GM23338 (cell line): ENCODE data around the gene SPRY4.

Experiments used
- CREB1 ChIP-seq: fragments of 250-450 bp; sonication (Bioruptor Pico); IDR thresholded peaks from 2 replicates; pipeline ENCODE4 v1.5.0; 2020; ENCODE audit warnings: low read depth, mild to moderate bottlenecking, moderate library complexity
- EZH2 ChIP-seq: fragments of 200-600 bp; sonication (generic); IDR thresholded peaks from one replicate; pipeline ENCODE4 v1.8.0; 2017; ENCODE audit warnings: antibody characterized with exemption, mild to moderate bottlenecking, low read depth; ENCODE audit not compliant: unreplicated experiment
- EZH2phosphoT487 ChIP-seq: fragments of 200-600 bp; sonication (generic); IDR thresholded peaks from one replicate; pipeline ENCODE4 v1.8.1; 2018; ENCODE audit warnings: antibody characterized with exemption; ENCODE audit not compliant: unreplicated experiment
- JUNB ChIP-seq: IDR thresholded peaks from one replicate; pipeline ENCODE4 v1.6.1; 2016; ENCODE audit warnings: antibody characterized with exemption; ENCODE audit not compliant: unreplicated experiment
- NANOG ChIP-seq: IDR thresholded peaks from 2 replicates; pipeline ENCODE4 v1.6.1; 2016; ENCODE audit warnings: antibody characterized with exemption, borderline replicate concordance
- POLR2AphosphoS5 ChIP-seq: IDR thresholded peaks from 2 replicates; pipeline ENCODE4 v1.6.1; 2016; ENCODE audit warnings: antibody characterized with exemption, low read depth
- STAT1 ChIP-seq: IDR thresholded peaks from one replicate; pipeline ENCODE4 v1.6.1; 2016; ENCODE audit warnings: antibody characterized with exemption; ENCODE audit not compliant: unreplicated experiment
- ZNF114 ChIP-seq: fragments of 250-450 bp; sonication (Bioruptor Pico); IDR thresholded peaks from 2 replicates; pipeline ENCODE4 v1.5.0; 2020; ENCODE audit warnings: mild to moderate bottlenecking, moderate library complexity
- ZNF331 ChIP-seq: fragments of 250-450 bp; sonication (Bioruptor Pico); IDR thresholded peaks from 2 replicates; pipeline ENCODE4 v1.5.0; 2020; ENCODE audit warnings: low read depth, mild to moderate bottlenecking, moderate library complexity
- TF ChIP-seq, protein P1 (sequence below), 2 experiments: fragments of 200-600 bp in 1 of 2; sonication (generic) in 1 of 2; conservative IDR thresholded peaks; 2 replicates each; pipeline versions ENCODE4 v1.5.1 to v1.6.1; 2016 to 2017; ENCODE audit warnings: antibody characterized with exemption in 2 of 2, low read depth in 2 of 2, mild to moderate bottlenecking in 2 of 2, moderate library complexity in 1 of 2
- TF ChIP-seq, protein P2 (sequence below): IDR thresholded peaks from one replicate; pipeline ENCODE4 v1.6.1; 2018; ENCODE audit warnings: antibody characterized with exemption; ENCODE audit not compliant: unreplicated experiment
- TF ChIP-seq, protein P3 (sequence below): IDR thresholded peaks from 2 replicates; pipeline ENCODE4 v1.6.1; 2016; ENCODE audit warnings: antibody characterized with exemption
- TF ChIP-seq, protein P4 (sequence below): fragments of 250-450 bp; sonication (Bioruptor Pico); IDR thresholded peaks from 2 replicates; pipeline ENCODE4 v1.5.0; 2020; ENCODE audit warnings: mild to moderate bottlenecking, moderate library complexity

DNA sequence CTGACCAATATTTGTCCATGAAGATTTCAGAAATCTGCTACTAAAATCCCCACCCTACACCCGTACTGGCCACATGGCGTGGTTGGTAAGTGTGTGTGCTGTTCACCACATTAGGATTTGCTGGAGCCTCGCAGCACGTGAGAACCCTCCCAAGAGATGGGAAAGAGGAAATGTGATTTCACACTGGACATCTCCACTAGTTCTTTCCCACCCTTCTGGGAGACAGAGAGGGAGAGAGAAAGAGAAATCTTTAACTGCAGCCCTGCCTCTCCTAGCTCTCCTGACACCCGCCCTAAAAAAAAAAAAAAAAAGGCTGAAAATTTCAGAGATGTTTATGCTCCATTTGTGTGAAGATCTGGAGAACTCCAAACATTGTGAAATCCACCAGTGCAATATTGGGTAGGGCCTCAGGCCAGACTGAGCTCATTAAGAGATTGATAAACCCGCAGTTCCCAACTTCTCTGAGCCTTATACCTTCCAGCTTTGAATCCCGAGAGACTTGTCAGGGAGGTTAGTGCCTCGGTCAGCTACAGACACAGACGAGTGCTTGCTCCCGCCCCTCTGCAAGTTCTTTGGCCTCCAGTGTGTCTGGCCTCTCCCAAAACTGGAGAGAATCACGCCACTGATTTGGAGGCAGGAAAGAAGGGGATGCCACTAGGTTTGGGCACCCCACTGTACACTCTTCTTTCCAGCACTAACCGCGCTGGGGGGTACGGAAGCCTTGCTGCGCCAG, 1.9 kb downstream of the SPRY4 start:
- TF ChIP-seq, protein P1, sequence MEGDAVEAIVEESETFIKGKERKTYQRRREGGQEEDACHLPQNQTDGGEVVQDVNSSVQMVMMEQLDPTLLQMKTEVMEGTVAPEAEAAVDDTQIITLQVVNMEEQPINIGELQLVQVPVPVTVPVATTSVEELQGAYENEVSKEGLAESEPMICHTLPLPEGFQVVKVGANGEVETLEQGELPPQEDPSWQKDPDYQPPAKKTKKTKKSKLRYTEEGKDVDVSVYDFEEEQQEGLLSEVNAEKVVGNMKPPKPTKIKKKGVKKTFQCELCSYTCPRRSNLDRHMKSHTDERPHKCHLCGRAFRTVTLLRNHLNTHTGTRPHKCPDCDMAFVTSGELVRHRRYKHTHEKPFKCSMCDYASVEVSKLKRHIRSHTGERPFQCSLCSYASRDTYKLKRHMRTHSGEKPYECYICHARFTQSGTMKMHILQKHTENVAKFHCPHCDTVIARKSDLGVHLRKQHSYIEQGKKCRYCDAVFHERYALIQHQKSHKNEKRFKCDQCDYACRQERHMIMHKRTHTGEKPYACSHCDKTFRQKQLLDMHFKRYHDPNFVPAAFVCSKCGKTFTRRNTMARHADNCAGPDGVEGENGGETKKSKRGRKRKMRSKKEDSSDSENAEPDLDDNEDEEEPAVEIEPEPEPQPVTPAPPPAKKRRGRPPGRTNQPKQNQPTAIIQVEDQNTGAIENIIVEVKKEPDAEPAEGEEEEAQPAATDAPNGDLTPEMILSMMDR (conservative IDR thresholded peaks at IDR 0.05; ENCODE audit: low read depth in 2 of 2) = no peak
- TF ChIP-seq POLR2AphosphoS5 (no peak; the same call in 1 of the 2 replicates), JUNB (no peak), ZNF114 (CRISPR knock-in tag) (no peak), STAT1 (no peak), ZNF331 (CRISPR knock-in tag) (no peak), EZH2phosphoT487 (no peak), EZH2 (no peak), NANOG (no peak), CREB1 (CRISPR knock-in tag) (no peak)
- TF ChIP-seq, protein P2, sequence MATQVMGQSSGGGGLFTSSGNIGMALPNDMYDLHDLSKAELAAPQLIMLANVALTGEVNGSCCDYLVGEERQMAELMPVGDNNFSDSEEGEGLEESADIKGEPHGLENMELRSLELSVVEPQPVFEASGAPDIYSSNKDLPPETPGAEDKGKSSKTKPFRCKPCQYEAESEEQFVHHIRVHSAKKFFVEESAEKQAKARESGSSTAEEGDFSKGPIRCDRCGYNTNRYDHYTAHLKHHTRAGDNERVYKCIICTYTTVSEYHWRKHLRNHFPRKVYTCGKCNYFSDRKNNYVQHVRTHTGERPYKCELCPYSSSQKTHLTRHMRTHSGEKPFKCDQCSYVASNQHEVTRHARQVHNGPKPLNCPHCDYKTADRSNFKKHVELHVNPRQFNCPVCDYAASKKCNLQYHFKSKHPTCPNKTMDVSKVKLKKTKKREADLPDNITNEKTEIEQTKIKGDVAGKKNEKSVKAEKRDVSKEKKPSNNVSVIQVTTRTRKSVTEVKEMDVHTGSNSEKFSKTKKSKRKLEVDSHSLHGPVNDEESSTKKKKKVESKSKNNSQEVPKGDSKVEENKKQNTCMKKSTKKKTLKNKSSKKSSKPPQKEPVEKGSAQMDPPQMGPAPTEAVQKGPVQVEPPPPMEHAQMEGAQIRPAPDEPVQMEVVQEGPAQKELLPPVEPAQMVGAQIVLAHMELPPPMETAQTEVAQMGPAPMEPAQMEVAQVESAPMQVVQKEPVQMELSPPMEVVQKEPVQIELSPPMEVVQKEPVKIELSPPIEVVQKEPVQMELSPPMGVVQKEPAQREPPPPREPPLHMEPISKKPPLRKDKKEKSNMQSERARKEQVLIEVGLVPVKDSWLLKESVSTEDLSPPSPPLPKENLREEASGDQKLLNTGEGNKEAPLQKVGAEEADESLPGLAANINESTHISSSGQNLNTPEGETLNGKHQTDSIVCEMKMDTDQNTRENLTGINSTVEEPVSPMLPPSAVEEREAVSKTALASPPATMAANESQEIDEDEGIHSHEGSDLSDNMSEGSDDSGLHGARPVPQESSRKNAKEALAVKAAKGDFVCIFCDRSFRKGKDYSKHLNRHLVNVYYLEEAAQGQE = no peak
- TF ChIP-seq, protein P3, sequence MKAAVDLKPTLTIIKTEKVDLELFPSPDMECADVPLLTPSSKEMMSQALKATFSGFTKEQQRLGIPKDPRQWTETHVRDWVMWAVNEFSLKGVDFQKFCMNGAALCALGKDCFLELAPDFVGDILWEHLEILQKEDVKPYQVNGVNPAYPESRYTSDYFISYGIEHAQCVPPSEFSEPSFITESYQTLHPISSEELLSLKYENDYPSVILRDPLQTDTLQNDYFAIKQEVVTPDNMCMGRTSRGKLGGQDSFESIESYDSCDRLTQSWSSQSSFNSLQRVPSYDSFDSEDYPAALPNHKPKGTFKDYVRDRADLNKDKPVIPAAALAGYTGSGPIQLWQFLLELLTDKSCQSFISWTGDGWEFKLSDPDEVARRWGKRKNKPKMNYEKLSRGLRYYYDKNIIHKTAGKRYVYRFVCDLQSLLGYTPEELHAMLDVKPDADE = no peak
- TF ChIP-seq, protein P4, sequence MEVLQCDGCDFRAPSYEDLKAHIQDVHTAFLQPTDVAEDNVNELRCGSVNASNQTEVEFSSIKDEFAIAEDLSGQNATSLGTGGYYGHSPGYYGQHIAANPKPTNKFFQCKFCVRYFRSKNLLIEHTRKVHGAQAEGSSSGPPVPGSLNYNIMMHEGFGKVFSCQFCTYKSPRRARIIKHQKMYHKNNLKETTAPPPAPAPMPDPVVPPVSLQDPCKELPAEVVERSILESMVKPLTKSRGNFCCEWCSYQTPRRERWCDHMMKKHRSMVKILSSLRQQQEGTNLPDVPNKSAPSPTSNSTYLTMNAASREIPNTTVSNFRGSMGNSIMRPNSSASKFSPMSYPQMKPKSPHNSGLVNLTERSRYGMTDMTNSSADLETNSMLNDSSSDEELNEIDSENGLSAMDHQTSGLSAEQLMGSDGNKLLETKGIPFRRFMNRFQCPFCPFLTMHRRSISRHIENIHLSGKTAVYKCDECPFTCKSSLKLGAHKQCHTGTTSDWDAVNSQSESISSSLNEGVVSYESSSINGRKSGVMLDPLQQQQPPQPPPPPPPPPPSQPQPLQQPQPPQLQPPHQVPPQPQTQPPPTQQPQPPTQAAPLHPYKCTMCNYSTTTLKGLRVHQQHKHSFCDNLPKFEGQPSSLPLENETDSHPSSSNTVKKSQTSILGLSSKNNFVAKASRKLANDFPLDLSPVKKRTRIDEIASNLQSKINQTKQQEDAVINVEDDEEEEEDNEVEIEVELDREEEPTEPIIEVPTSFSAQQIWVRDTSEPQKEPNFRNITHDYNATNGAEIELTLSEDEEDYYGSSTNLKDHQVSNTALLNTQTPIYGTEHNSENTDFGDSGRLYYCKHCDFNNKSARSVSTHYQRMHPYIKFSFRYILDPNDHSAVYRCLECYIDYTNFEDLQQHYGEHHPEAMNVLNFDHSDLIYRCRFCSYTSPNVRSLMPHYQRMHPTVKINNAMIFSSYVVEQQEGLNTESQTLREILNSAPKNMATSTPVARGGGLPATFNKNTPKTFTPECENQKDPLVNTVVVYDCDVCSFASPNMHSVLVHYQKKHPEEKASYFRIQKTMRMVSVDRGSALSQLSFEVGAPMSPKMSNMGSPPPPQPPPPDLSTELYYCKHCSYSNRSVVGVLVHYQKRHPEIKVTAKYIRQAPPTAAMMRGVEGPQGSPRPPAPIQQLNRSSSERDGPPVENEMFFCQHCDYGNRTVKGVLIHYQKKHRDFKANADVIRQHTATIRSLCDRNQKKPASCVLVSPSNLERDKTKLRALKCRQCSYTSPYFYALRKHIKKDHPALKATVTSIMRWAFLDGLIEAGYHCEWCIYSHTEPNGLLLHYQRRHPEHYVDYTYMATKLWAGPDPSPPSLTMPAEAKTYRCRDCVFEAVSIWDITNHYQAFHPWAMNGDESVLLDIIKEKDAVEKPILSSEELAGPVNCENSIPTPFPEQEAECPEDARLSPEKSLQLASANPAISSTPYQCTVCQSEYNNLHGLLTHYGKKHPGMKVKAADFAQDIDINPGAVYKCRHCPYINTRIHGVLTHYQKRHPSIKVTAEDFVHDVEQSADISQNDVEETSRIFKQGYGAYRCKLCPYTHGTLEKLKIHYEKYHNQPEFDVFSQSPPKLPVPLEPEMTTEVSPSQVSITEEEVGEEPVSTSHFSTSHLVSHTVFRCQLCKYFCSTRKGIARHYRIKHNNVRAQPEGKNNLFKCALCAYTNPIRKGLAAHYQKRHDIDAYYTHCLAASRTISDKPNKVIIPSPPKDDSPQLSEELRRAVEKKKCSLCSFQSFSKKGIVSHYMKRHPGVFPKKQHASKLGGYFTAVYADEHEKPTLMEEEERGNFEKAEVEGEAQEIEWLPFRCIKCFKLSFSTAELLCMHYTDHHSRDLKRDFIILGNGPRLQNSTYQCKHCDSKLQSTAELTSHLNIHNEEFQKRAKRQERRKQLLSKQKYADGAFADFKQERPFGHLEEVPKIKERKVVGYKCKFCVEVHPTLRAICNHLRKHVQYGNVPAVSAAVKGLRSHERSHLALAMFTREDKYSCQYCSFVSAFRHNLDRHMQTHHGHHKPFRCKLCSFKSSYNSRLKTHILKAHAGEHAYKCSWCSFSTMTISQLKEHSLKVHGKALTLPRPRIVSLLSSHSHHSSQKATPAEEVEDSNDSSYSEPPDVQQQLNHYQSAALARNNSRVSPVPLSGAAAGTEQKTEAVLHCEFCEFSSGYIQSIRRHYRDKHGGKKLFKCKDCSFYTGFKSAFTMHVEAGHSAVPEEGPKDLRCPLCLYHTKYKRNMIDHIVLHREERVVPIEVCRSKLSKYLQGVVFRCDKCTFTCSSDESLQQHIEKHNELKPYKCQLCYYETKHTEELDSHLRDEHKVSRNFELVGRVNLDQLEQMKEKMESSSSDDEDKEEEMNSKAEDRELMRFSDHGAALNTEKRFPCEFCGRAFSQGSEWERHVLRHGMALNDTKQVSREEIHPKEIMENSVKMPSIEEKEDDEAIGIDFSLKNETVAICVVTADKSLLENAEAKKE (CRISPR knock-in tag) = no peak
